Gastroesophageal sphincter (tissue), 4 donors: Measurements from ENCODE around the gene MT1M. TPM values are rescaled to one million over a fixed set of nuclear protein-coding genes. Genes with fewer than 3 reads are reported as not detected.
"Not testable (repeated sequence)": the region's sequence is repeated elsewhere in the genome, so short reads cannot be mapped to it uniquely, and the experiment has no call there.

ENCODE experiments used
- ATAC-seq: fragments of 150-250 bp; one replicate; pipeline ENCODE4 v1.9.1; 2016; ENCODE audit warnings: mild to moderate bottlenecking, moderate library complexity
- H3K27ac ChIP-seq, 4 donors: fragments of 200-600 bp; sonication (generic) in 3 of 4; 1 replicate in 3 of 4; 2 replicates in 1 of 4; pipeline ENCODE4 v1.5.1; 2016 to 2019
- H3K27me3 ChIP-seq: fragments of 200-600 bp; sonication (generic); one replicate; pipeline ENCODE4 v1.5.1; 2019
- H3K36me3 ChIP-seq, 2 donors: fragments of 200-600 bp; sonication (generic); one replicate each; pipeline ENCODE4 v1.5.1; 2019; ENCODE audit warnings: control low read depth in 1 of 2
- H3K4me1 ChIP-seq, 3 donors: fragments of 200-600 bp; sonication (generic); 1 replicate in 2 of 3; 2 replicates in 1 of 3; pipeline ENCODE4 v1.5.1; 2016 to 2019; ENCODE audit warnings: control low read depth in 2 of 3
- H3K4me3 ChIP-seq, 2 donors: fragments of 200-600 bp; sonication (generic); one replicate each; pipeline ENCODE4 v1.5.1; 2019; ENCODE audit warnings: mild to moderate bottlenecking in 1 of 2, moderate library complexity in 1 of 2
- H3K9me3 ChIP-seq, 3 donors: fragments of 200-600 bp; sonication (generic); one replicate each; pipeline ENCODE4 v1.5.1; 2017 to 2019; ENCODE audit warnings: control low read depth in 2 of 3
- EP300 ChIP-seq: sonication (generic); formaldehyde crosslinking; IDR thresholded peaks from one replicate; pipeline ENCODE4 v1.6.1; 2017; ENCODE audit warnings: antibody characterized with exemption, mild to moderate bottlenecking
- POLR2A ChIP-seq, 2 donors: fragments of 450-650 bp; IDR thresholded peaks; one replicate each; pipeline ENCODE4 v1.6.1; 2017; ENCODE audit warnings: antibody characterized with exemption in 2 of 2, mild to moderate bottlenecking in 2 of 2, moderate library complexity in 1 of 2
- POLR2AphosphoS5 ChIP-seq: sonication (generic); formaldehyde crosslinking; IDR thresholded peaks from one replicate; pipeline ENCODE4 v1.6.1; 2017; ENCODE audit warnings: antibody characterized with exemption
- WGBS, 2 donors: methylation state at CpG; one replicate each; pipeline ENCODE4 v1.1.5; 2018; ENCODE audit warnings: low coverage in 1 of 2; 5-methylcytosine and 5-hydroxymethylcytosine counted together
- total RNA-seq, 4 donors: library from RNA; depleted of rRNA; stranded (reverse); fragments of >200 nt; gene quantifications; one replicate each; pipeline ENCODE4 v1.1.0, GENCODE V29; 2016
- TF ChIP-seq, protein P1 (sequence below), 4 experiments: fragments of 200-600 bp in 2 of 4; fragments of 450-650 bp in 2 of 4; sonication (generic) in 1 of 4; IDR thresholded peaks; one replicate each; pipeline ENCODE4 v1.5.1; 2017 to 2019; ENCODE audit warnings: antibody characterized with exemption in 4 of 4, mild to moderate bottlenecking in 2 of 4, moderate library complexity in 2 of 4

The MT1M gene
- total RNA-seq, 4 donors from 2014 or later = 2.6 to 36.9 (median 6.9) TPM

GRCh38 chr16:56672761-56673536 is 40.5 kb downstream of the MT1M start:
- no peak overlapping the region for H3K4me3 ChIP-seq
- TF ChIP-seq POLR2AphosphoS5 (no peak), POLR2A (IDR thresholded peaks at IDR 0.05) (no peak), EP300 (no peak)
- TF ChIP-seq, protein P1, sequence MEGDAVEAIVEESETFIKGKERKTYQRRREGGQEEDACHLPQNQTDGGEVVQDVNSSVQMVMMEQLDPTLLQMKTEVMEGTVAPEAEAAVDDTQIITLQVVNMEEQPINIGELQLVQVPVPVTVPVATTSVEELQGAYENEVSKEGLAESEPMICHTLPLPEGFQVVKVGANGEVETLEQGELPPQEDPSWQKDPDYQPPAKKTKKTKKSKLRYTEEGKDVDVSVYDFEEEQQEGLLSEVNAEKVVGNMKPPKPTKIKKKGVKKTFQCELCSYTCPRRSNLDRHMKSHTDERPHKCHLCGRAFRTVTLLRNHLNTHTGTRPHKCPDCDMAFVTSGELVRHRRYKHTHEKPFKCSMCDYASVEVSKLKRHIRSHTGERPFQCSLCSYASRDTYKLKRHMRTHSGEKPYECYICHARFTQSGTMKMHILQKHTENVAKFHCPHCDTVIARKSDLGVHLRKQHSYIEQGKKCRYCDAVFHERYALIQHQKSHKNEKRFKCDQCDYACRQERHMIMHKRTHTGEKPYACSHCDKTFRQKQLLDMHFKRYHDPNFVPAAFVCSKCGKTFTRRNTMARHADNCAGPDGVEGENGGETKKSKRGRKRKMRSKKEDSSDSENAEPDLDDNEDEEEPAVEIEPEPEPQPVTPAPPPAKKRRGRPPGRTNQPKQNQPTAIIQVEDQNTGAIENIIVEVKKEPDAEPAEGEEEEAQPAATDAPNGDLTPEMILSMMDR (IDR thresholded peaks at IDR 0.05) = no peak
- H3K4me1 ChIP-seq = peaks cover 0 to 25% (median 18%) of the 10 kb centered on the region in 3 donors
- H3K27ac ChIP-seq = no peak overlapping the region
- ATAC-seq = no peak
- peaks cover 90% of the 10 kb centered on the region for H3K27me3 ChIP-seq
- 75 to 85% methylated on average over 8 to 11 of the region's 11 CpGs for WGBS, 2 donors
- no peaks in the 10 kb centered on the region for H3K9me3 ChIP-seq
- no peaks in the 10 kb centered on the region for H3K36me3 ChIP-seq

- no peak overlapping the region for H3K27ac ChIP-seq
- no peak overlapping the region for H3K4me3 ChIP-seq
- peak; percentile 55 for ATAC-seq
- WGBS, 2 donors = 37 to 55% methylated on average over 5 to 6 of the region's 12 CpGs
- no peaks in the 10 kb centered on the region for H3K9me3 ChIP-seq
- peaks cover 80% of the 10 kb centered on the region for H3K27me3 ChIP-seq
- H3K4me1 ChIP-seq = peaks cover 0 to 20% (median 15%) of the 10 kb centered on the region in 3 donors
- TF ChIP-seq POLR2A (IDR thresholded peaks at IDR 0.05) = no peak
- TF ChIP-seq, protein P1 (IDR thresholded peaks at IDR 0.05) = peak in 3 of 4 experiments; percentile 67 to 74 (median 71)
- no peaks in the 10 kb centered on the region for H3K36me3 ChIP-seq
These were observed 41.5 kb downstream of the MT1M start for GRCh38 chr16:56673921-56674320.

- Histone ChIP-seq H3K4me1 (peaks cover 0 to 16% (median 12%) of the 10 kb centered on the region in 3 donors), H3K27me3 (peaks cover 74% of the 10 kb centered on the region)
- H3K36me3 ChIP-seq, H3K4me3 ChIP-seq, ATAC-seq, H3K27ac ChIP-seq, H3K9me3 ChIP-seq: not testable (repeated sequence)
- 61 to 82% methylated on average over 2 to 6 of the region's 6 CpGs for WGBS, 2 donors
These were observed 42.1 kb downstream of the MT1M start for GRCh38 chr16:56674570-56674969.

DNA sequence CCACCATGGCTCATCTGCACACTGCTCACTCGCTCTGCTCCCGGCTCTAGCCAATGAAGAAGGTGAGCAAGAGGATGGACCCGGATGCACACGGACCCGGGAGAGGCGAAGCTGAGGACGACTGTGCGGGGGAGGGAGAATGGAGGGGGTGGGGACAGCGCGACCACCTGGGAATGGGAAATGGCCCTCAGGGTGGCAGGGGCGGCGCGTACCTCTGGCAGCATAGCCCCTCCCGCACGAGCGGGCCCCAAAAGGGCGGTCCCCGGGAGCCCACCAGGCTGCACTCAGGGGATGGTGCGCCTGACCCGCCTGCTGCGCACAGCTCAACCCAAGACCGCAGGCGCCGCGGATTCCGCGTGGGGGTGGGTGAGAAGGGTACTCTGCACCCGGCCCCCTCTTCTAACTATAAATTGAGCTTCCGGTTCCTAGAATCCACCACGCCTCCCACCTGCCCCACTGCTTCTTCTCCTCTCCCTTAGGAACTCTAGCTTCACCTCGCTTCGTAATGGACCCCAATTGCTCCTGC is 43.3 kb downstream of the MT1M start:
- WGBS, 2 donors = 0 to 3% methylated on average over 3 to 16 of the region's 32 CpGs
- ATAC-seq = no peak
- H3K9me3 ChIP-seq = no peaks in the 10 kb centered on the region
- no peak for TF ChIP-seq POLR2AphosphoS5
- TF ChIP-seq EP300 = no peak
- TF ChIP-seq POLR2A (IDR thresholded peaks at IDR 0.05) = no peak
- TF ChIP-seq, protein P1 (IDR thresholded peaks at IDR 0.05) = no peak
- no peaks in the 10 kb centered on the region for H3K36me3 ChIP-seq
- peaks cover 0 to 11% (median 7%) of the 10 kb centered on the region in 3 donors for H3K4me1 ChIP-seq
- peak overlapping the region in 1 of 2 donors; percentile 23 for H3K4me3 ChIP-seq
- no peak overlapping the region for H3K27ac ChIP-seq
- H3K27me3 ChIP-seq = peaks cover 62% of the 10 kb centered on the region

DNA sequence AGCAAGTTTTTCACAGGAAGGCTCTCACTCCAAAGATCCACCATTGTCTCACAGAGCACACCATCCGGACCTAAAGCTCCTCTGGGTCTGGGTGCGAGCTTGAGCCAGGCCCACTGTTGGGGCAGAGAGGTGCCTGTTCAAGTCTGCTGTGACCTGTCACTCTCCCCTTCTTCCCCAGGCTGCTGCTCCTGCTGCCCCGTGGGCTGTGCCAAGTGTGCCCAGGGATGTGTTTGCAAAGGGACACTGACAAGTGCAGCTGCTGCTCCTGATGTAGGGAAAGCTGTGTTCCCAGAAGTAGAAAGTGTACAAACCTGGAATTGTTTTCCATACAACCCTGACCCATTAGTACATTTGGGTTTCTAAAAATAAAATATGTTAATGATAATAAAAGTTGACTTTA is 45.0 kb downstream of the MT1M start:
- peaks cover 45% of the 10 kb centered on the region for H3K27me3 ChIP-seq
- TF ChIP-seq, protein P1 (IDR thresholded peaks at IDR 0.05) = no peak
- TF ChIP-seq POLR2A (IDR thresholded peaks at IDR 0.05) = no peak
- no peak for TF ChIP-seq POLR2AphosphoS5
- no peak for TF ChIP-seq EP300
- WGBS, 2 donors = 50% methylated on average over 1 of the region's 3 CpGs; no CpG with 5 or more reads in 1 of the 2 donors
- H3K36me3 ChIP-seq = no peaks in the 10 kb centered on the region
- H3K4me3 ChIP-seq = no peak overlapping the region
- no peak for ATAC-seq
- H3K27ac ChIP-seq = no peak overlapping the region
- H3K9me3 ChIP-seq = no peaks in the 10 kb centered on the region
- H3K4me1 ChIP-seq = peaks cover 0 to 21% (median 15%) of the 10 kb centered on the region in 3 donors
